A549 (cell line): ENCODE results near the gene ACSM5. TPM values are rescaled to one million over a fixed set of nuclear protein-coding genes. Genes with fewer than 3 reads are reported as not detected.

Experiments
- ATAC-seq, 2 experiments: fragments of 200-7000 bp in 1 of 2; fragments of >200 bp in 1 of 2; cut with Nextera tagmentation in 1 of 2; cut with Tn5 transposase in 1 of 2; 3 replicates each; pipeline versions ENCODE4 v1.8.0 to v1.9.1; 2018 to 2020; ENCODE audit warnings: mild to moderate bottlenecking in 1 of 2, moderate library complexity in 1 of 2
- CTCF ChIA-PET: fragments of 300-600 bp; sonication (Branson Sonifier 250); formaldehyde crosslinking; extraction: SDS; loops from one replicate; lab custom pipeline; 2021; ENCODE audit warnings: antibody characterized with exemption, inconsistent platforms; lab: Yijun Ruan, JAX
- POLR2A ChIA-PET: fragments of 350-600 bp; formaldehyde crosslinking; extraction: SDS; loops from one replicate; lab custom pipeline; 2021; ENCODE audit warnings: antibody characterized with exemption, inconsistent platforms; lab: Yijun Ruan, JAX
- DNase-seq, 2 experiments: peaks; one replicate each; pipeline versions ENCODE4 v3.0.0 to v3.0.0-alpha.2; 2011 to 2016; ENCODE audit warnings: low read depth in 1 of 2, low spot score in 1 of 2
- FAIRE-seq: peaks from 2 replicates; lab custom pipeline; 2011; peaks lifted over from hg19 to GRCh38; lab: Jason Lieb, UNC
- H3K27ac ChIP-seq, 2 experiments: fragments of >200 bp; sonication (Bioruptor Twin); formaldehyde crosslinking; 3 replicates each; pipeline ENCODE4 v1.5.1; 2016 to 2017
- H3K4me1 ChIP-seq: fragments of >200 bp; sonication (Bioruptor Twin); formaldehyde crosslinking; 3 replicates; pipeline ENCODE4 v1.6.1; 2016
- H3K4me2 ChIP-seq: fragments of >200 bp; sonication (Bioruptor Twin); formaldehyde crosslinking; 3 replicates; pipeline ENCODE4 v1.6.1; 2016
- H3K4me3 ChIP-seq: fragments of >200 bp; sonication (Bioruptor Twin); formaldehyde crosslinking; 3 replicates; pipeline ENCODE4 v1.5.1; 2016
- H3K9me3 ChIP-seq: fragments of >200 bp; sonication (Bioruptor Twin); formaldehyde crosslinking; 3 replicates; pipeline ENCODE4 v1.6.1; 2016
- CBX2 ChIP-seq: fragments of 200-600 bp; sonication (generic); IDR thresholded peaks from 2 replicates; pipeline ENCODE4 v1.6.1; 2016; ENCODE audit warnings: low read depth, mild to moderate bottlenecking, borderline replicate concordance
- CBX8 ChIP-seq: fragments of 200-600 bp; sonication (generic); IDR thresholded peaks from 2 replicates; pipeline ENCODE4 v1.6.1; 2016
- CEBPB ChIP-seq, 2 experiments: fragments of >200 bp in 1 of 2; sonication (Bioruptor Twin) in 1 of 2; formaldehyde crosslinking in 1 of 2; IDR thresholded peaks; 2 replicates each; pipeline ENCODE4 v1.6.1; 2012 to 2016
- ESRRA ChIP-seq: fragments of 150-350 bp; IDR thresholded peaks from 2 replicates; pipeline ENCODE4 v1.6.1; 2014; ENCODE audit warnings: mild to moderate bottlenecking, low read length, borderline replicate concordance
- FOSL2 ChIP-seq, 2 experiments: fragments of 450-650 bp in 1 of 2; fragments of >200 bp in 1 of 2; sonication (Bioruptor Twin) in 1 of 2; formaldehyde crosslinking; IDR thresholded peaks; 2 replicates each; pipeline versions ENCODE4 v1.5.0 to v1.6.1; 2016 to 2020; ENCODE audit warnings: mild to moderate bottlenecking in 1 of 2, moderate library complexity in 1 of 2
- HDAC2 ChIP-seq: fragments of 200-600 bp; sonication (generic); IDR thresholded peaks from 2 replicates; pipeline ENCODE4 v1.6.1; 2016
- HOXB13 ChIP-seq: fragments of 250-450 bp; sonication (Bioruptor Pico); IDR thresholded peaks from 2 replicates; pipeline ENCODE4 v1.5.0; 2020; ENCODE audit warnings: low read depth, mild to moderate bottlenecking, moderate library complexity
- JUN ChIP-seq, 2 experiments: fragments of >200 bp; sonication (Bioruptor Twin); formaldehyde crosslinking; IDR thresholded peaks; 2 replicates in 1 of 2; 3 replicates in 1 of 2; pipeline ENCODE4 v1.6.1; 2016 to 2017
- JUNB ChIP-seq: fragments of >200 bp; sonication (Bioruptor Twin); formaldehyde crosslinking; IDR thresholded peaks from 2 replicates; pipeline ENCODE4 v1.6.1; 2016
- KDM1A ChIP-seq: fragments of 200-600 bp; sonication (generic); IDR thresholded peaks from 2 replicates; pipeline ENCODE4 v1.6.1; 2016; ENCODE audit warnings: low read depth, mild to moderate bottlenecking
- NFE2L2 ChIP-seq: fragments of 150-350 bp; conservative IDR thresholded peaks from 2 replicates; pipeline ENCODE4 v1.6.1; 2014; ENCODE audit warnings: low read length
- NPAS2 ChIP-seq: fragments of 250-450 bp; sonication (Bioruptor Pico); IDR thresholded peaks from 2 replicates; pipeline ENCODE4 v1.8.0; 2022; ENCODE audit warnings: mild to moderate bottlenecking, moderate library complexity, borderline replicate concordance
- NR3C1 ChIP-seq: fragments of >200 bp; sonication (Bioruptor Twin); formaldehyde crosslinking; IDR thresholded peaks from 3 replicates; pipeline ENCODE4 v1.6.1; 2017
- PBX3 ChIP-seq: IDR thresholded peaks from 2 replicates; pipeline ENCODE4 v1.6.1; 2012
- POLR2A ChIP-seq: IDR thresholded peaks from 2 replicates; pipeline ENCODE4 v1.6.1; 2012; ENCODE audit warnings: mild to moderate bottlenecking, low read length
- POLR2AphosphoS2 ChIP-seq: conservative IDR thresholded peaks from 2 replicates; pipeline ENCODE4 v1.6.1; 2012; ENCODE audit warnings: low read length, improper control_type of control experiment, inconsistent platforms
- RARB ChIP-seq: fragments of 250-450 bp; sonication (Bioruptor Pico); IDR thresholded peaks from 2 replicates; pipeline ENCODE4 v1.8.0; 2021; ENCODE audit warnings: mild to moderate bottlenecking, moderate library complexity
- RCOR1 ChIP-seq: fragments of 150-350 bp; IDR thresholded peaks from 2 replicates; pipeline ENCODE4 v1.6.1; 2014; ENCODE audit warnings: antibody characterized with exemption, low read length, low read depth
- RFX5 ChIP-seq: fragments of 450-650 bp; IDR thresholded peaks from 2 replicates; pipeline ENCODE4 v1.7.1; 2014; ENCODE audit warnings: antibody characterized with exemption, mild to moderate bottlenecking, moderate library complexity
- RNF2 ChIP-seq: fragments of 200-600 bp; sonication (generic); IDR thresholded peaks from 2 replicates; pipeline ENCODE4 v1.6.1; 2016; ENCODE audit warnings: low read depth, mild to moderate bottlenecking, antibody characterized with exemption, moderate library complexity, borderline replicate concordance
- SREBF2 ChIP-seq: fragments of 450-650 bp; IDR thresholded peaks from 2 replicates; pipeline ENCODE4 v1.6.1; 2014; ENCODE audit warnings: mild to moderate bottlenecking, moderate library complexity
- TP53 ChIP-seq: fragments of 250-450 bp; sonication (Bioruptor Pico); IDR thresholded peaks from 2 replicates; pipeline ENCODE4 v1.5.0; 2021; ENCODE audit warnings: mild to moderate bottlenecking, moderate library complexity
- USF2 ChIP-seq: fragments of 450-650 bp; IDR thresholded peaks from 2 replicates; pipeline ENCODE4 v1.6.1; 2014; ENCODE audit warnings: antibody characterized with exemption
- ZC3H11A ChIP-seq: fragments of 450-650 bp; IDR thresholded peaks from 2 replicates; pipeline ENCODE4 v1.6.1; 2014; ENCODE audit warnings: antibody characterized with exemption, mild to moderate bottlenecking
- ZFP36 ChIP-seq: fragments of 450-650 bp; IDR thresholded peaks from 2 replicates; pipeline ENCODE4 v1.6.1; 2014; ENCODE audit warnings: borderline replicate concordance; ENCODE audit not compliant: partially characterized antibody
- ZSCAN20 ChIP-seq: fragments of 250-450 bp; sonication (Bioruptor Pico); IDR thresholded peaks from 2 replicates; pipeline ENCODE4 v1.8.0; 2022; ENCODE audit warnings: mild to moderate bottlenecking, moderate library complexity
- WGBS: methylation state at CpG from one replicate; pipeline ENCODE4 v1.1.6; 2017; ENCODE audit errors: missing lambda C conversion rate; 5-methylcytosine and 5-hydroxymethylcytosine counted together
- polyA plus RNA-seq, 4 experiments: library from polyadenylated mRNA; depleted of rRNA in 3 of 4; stranded (reverse); fragments of >200 nt; fragmentation: RNase III in 1 of 4; extraction: RNeasy Plus Mini Kit Qiagen cat#74134 plus additional on column Dnase treatment in 1 of 4; gene quantifications; 2 replicates in 3 of 4; 3 replicates in 1 of 4; pipeline ENCODE4 v1.2.3, GENCODE V29; 2011 to 2017
- TF ChIP-seq, protein P1 (sequence below): fragments of 250-450 bp; sonication (Bioruptor Pico); IDR thresholded peaks from 2 replicates; pipeline ENCODE4 v1.5.0; 2021; ENCODE audit warnings: mild to moderate bottlenecking, moderate library complexity, borderline replicate concordance
- TF ChIP-seq, protein P2 (sequence below): fragments of 250-450 bp; sonication (Bioruptor Pico); IDR thresholded peaks from 2 replicates; pipeline ENCODE4 v1.5.0; 2020; ENCODE audit warnings: low read depth, mild to moderate bottlenecking, moderate library complexity
- TF ChIP-seq, protein P3 (sequence below): fragments of >200 bp; sonication (Bioruptor Twin); formaldehyde crosslinking; IDR thresholded peaks from 2 replicates; pipeline ENCODE4 v1.6.1; 2016

Gene ACSM5
- polyA plus RNA-seq, 2 of the 4 experiments (the other 2 are of a cell fraction), result not detected

- TF ChIP-seq SREBF2 (no peak), CEBPB (IDR thresholded peaks at IDR 0.05) (no peak), CBX2 (no peak), RCOR1 (no peak), HOXB13 (CRISPR knock-in tag) (no peak), POLR2AphosphoS2 (no peak), POLR2A (no peak), ESRRA (no peak), RNF2 (no peak)
- H3K4me2 ChIP-seq, result no peak overlapping the region
- H3K4me3 ChIP-seq, result no peak overlapping the region
- 45% methylated on average over 7 of the region's 7 CpGs for WGBS
- no peaks in the 10 kb centered on the region for H3K4me1 ChIP-seq
- no peak for DNase-seq
- no peak overlapping the region for H3K27ac ChIP-seq
- POLR2A ChIA-PET, result no interaction called here
- no peaks in the 10 kb centered on the region for H3K9me3 ChIP-seq
- CTCF ChIA-PET, result no interaction called here
- no peak for ATAC-seq
- FAIRE-seq, result no peak
Observed at GRCh38 chr16:20399185-20399584, 10.1 kb upstream of the ACSM5 start.

GRCh38 chr16:20401066-20401465 is 8.3 kb upstream of the ACSM5 start:
- ATAC-seq, result no peak
- ChIA-PET POLR2A (no interaction called here), CTCF (interaction anchor here (0.5 to 2.3 kb wide), 4 partner anchors 16 to 515 kb away, joined by 3 to 15 read pairs (median 6); no protein-coding TSS in a partner anchor)
- no peak overlapping the region for H3K4me2 ChIP-seq
- no peak for FAIRE-seq
- no peak for TF ChIP-seq CBX8
- TF ChIP-seq ZSCAN20 (CRISPR knock-in tag), result no peak
- TF ChIP-seq, protein P1, sequence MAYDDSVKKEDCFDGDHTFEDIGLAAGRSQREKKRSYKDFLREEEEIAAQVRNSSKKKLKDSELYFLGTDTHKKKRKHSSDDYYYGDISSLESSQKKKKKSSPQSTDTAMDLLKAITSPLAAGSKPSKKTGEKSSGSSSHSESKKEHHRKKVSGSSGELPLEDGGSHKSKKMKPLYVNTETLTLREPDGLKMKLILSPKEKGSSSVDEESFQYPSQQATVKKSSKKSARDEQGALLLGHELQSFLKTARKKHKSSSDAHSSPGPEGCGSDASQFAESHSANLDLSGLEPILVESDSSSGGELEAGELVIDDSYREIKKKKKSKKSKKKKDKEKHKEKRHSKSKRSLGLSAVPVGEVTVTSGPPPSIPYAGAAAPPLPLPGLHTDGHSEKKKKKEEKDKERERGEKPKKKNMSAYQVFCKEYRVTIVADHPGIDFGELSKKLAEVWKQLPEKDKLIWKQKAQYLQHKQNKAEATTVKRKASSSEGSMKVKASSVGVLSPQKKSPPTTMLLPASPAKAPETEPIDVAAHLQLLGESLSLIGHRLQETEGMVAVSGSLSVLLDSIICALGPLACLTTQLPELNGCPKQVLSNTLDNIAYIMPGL (CRISPR knock-in tag), result no peak
- TF ChIP-seq RFX5, result no peak
- TF ChIP-seq POLR2AphosphoS2, result no peak
- TF ChIP-seq RCOR1, result no peak
- TF ChIP-seq, protein P2, sequence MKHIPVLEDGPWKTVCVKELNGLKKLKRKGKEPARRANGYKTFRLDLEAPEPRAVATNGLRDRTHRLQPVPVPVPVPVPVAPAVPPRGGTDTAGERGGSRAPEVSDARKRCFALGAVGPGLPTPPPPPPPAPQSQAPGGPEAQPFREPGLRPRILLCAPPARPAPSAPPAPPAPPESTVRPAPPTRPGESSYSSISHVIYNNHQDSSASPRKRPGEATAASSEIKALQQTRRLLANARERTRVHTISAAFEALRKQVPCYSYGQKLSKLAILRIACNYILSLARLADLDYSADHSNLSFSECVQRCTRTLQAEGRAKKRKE, result no peak
- no peak for TF ChIP-seq USF2
- no peak for TF ChIP-seq CEBPB (IDR thresholded peaks at IDR 0.05)
- TF ChIP-seq PBX3, result no peak
- no peak for TF ChIP-seq RARB (CRISPR knock-in tag)
- H3K27ac ChIP-seq, result no peak overlapping the region
- 5% methylated on average over 2 of the region's 2 CpGs for WGBS
- DNase-seq, result no peak
- no peak overlapping the region for H3K4me3 ChIP-seq
- H3K9me3 ChIP-seq, result no peaks in the 10 kb centered on the region
- H3K4me1 ChIP-seq, result no peaks in the 10 kb centered on the region

- Histone ChIP-seq H3K4me2 (no peak overlapping the region), H3K9me3 (no peaks in the 10 kb centered on the region), H3K27ac (no peak overlapping the region), H3K4me3 (no peak overlapping the region), H3K4me1 (no peaks in the 10 kb centered on the region)
- 44% methylated on average over 6 of the region's 8 CpGs for WGBS
- DNase-seq (no peak), FAIRE-seq (no peak), ATAC-seq (0 out of 6 replicates have a peak, but pooled peaks of 1 of the 2 experiments have one; percentile 30)
- ChIA-PET CTCF (interaction anchor here (0.5 to 2.3 kb wide), 5 partner anchors 17 to 515 kb away, joined by 3 to 15 read pairs (median 7); no protein-coding TSS in a partner anchor), POLR2A (no interaction called here)
- TF ChIP-seq NFE2L2 (no peak), JUNB (no peak), ZFP36 (no peak), CBX2 (no peak), NPAS2 (no peak), NR3C1 (no peak), KDM1A (no peak), JUN (IDR thresholded peaks at IDR 0.05) (no peak), POLR2AphosphoS2 (no peak), RNF2 (no peak), POLR2A (no peak), FOSL2 (IDR thresholded peaks at IDR 0.05) (no peak), FOSL2 (CRISPR knock-in tag; IDR thresholded peaks at IDR 0.05) (no peak), ZC3H11A (no peak), HDAC2 (no peak), TP53 (no peak)
- TF ChIP-seq, protein P3, sequence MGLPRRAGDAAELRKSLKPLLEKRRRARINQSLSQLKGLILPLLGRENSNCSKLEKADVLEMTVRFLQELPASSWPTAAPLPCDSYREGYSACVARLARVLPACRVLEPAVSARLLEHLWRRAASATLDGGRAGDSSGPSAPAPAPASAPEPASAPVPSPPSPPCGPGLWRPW, result no peak
Observed at GRCh38 chr16:20401475-20402016, 7.8 kb upstream of the ACSM5 start.
